GM12878 (cell line): ENCODE data around the gene GANAB. TPM values are rescaled to one million over a fixed set of nuclear protein-coding genes. Genes with fewer than 3 reads are reported as not detected.

Source experiments
- ETV6 ChIP-seq, 2 experiments: fragments of 450-650 bp in 1 of 2; IDR thresholded peaks in 1 of 2; conservative IDR thresholded peaks in 1 of 2; 2 replicates each; pipeline ENCODE4 v1.6.1; 2014; ENCODE audit warnings: antibody characterized with exemption in 1 of 2, borderline replicate concordance in 1 of 2, low read depth in 1 of 2, mild to moderate bottlenecking in 1 of 2, moderate library complexity in 1 of 2
- GABPA ChIP-seq: IDR thresholded peaks from 2 replicates; pipeline ENCODE4 v1.6.1; 2014; ENCODE audit warnings: antibody characterized with exemption, low read depth, mild to moderate bottlenecking, inconsistent platforms
- MTA2 ChIP-seq: fragments of 450-650 bp; IDR thresholded peaks from 2 replicates; pipeline ENCODE4 v1.6.1; 2016; ENCODE audit warnings: low read depth, mild to moderate bottlenecking, moderate library complexity
- MYB ChIP-seq: fragments of 150-350 bp; IDR thresholded peaks from 2 replicates; pipeline ENCODE4 v1.6.1; 2014; ENCODE audit warnings: mild to moderate bottlenecking, low read depth, low read length, borderline replicate concordance
- RELA ChIP-seq: fragments of 450-650 bp; IDR thresholded peaks from 2 replicates; pipeline ENCODE4 v1.8.0; 2014; ENCODE audit warnings: borderline replicate concordance; ENCODE audit not compliant: partially characterized antibody
- SREBF2 ChIP-seq: IDR thresholded peaks from 2 replicates; pipeline ENCODE4 v1.6.1; 2012; ENCODE audit warnings: mild to moderate bottlenecking, low read length
- polyA plus RNA-seq, 11 experiments: library from polyadenylated mRNA; depleted of rRNA in 4 of 11; unstranded in 6 of 11; stranded (reverse) in 5 of 11; fragments of >200 nt; fragmentation: Nextera tagmentation in 4 of 11; fragmentation: Illumina TruSeq in 1 of 11; extraction: Ambion mirVana in 4 of 11; extraction: Trizol in 1 of 11; gene quantifications; 1 replicate in 1 of 11; 2 replicates in 10 of 11; pipeline versions ENCODE4 v1.2.1 to v1.2.3, GENCODE V29; 2011 to 2016; ENCODE audit warnings: inconsistent platforms in 2 of 11, missing spikeins in 2 of 11, low read depth in 1 of 11
- total RNA-seq, 4 experiments: library from RNA; depleted of rRNA in 3 of 4; stranded (reverse); fragments of >200 nt in 3 of 4; fragmentation: Illumina TruSeq in 1 of 4; extraction: Trizol in 1 of 4; gene quantifications; 2 replicates each; pipeline versions ENCODE4 v1.2.1 to v1.2.3, GENCODE V29; 2013 to 2021
- TF ChIP-seq, protein P1 (sequence below): fragments of 450-650 bp; IDR thresholded peaks from 2 replicates; pipeline ENCODE4 v1.6.1; 2017; ENCODE audit warnings: mild to moderate bottlenecking
- TF ChIP-seq, protein P2 (sequence below): IDR thresholded peaks from 2 replicates; pipeline ENCODE4 v1.6.1; 2012; ENCODE audit warnings: low read depth, low read length, improper control_type of control experiment
- TF ChIP-seq, protein P3 (sequence below): IDR thresholded peaks from 2 replicates; pipeline ENCODE4 v1.6.1; 2011; ENCODE audit warnings: mild to moderate bottlenecking, low read depth, low read length, moderate library complexity; ENCODE audit not compliant: insufficient replicate concordance
- TF ChIP-seq, protein P4 (sequence below): IDR thresholded peaks from 2 replicates; pipeline ENCODE4 v1.6.1; 2012; ENCODE audit warnings: low read length, inconsistent platforms

Gene GANAB
- total and polyA plus RNA-seq, 10 of the 15 experiments (the other 5 are each of a cell fraction or from before 2014, with no cell fraction given), result 4.5 to 175 (median 102) TPM

DNA sequence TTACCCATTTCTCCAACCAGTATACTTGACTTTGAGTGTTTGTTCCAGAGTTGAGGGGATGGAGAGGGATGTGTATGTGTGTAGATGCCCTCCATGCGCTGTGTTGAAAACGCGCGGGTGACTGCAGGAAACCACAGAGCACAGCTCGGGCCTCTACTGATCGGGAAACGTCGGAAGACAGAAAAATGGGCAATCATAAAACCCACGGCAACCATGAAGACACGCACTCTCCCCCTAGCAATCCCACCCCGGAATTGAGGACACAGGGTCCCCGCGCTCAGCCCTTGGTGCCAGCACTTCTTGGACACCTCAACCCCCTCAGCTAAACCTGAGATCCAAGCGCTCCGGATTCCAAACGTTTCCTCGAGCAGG, 24.8 kb upstream of the GANAB start (continued):
- TF ChIP-seq, protein P1, sequence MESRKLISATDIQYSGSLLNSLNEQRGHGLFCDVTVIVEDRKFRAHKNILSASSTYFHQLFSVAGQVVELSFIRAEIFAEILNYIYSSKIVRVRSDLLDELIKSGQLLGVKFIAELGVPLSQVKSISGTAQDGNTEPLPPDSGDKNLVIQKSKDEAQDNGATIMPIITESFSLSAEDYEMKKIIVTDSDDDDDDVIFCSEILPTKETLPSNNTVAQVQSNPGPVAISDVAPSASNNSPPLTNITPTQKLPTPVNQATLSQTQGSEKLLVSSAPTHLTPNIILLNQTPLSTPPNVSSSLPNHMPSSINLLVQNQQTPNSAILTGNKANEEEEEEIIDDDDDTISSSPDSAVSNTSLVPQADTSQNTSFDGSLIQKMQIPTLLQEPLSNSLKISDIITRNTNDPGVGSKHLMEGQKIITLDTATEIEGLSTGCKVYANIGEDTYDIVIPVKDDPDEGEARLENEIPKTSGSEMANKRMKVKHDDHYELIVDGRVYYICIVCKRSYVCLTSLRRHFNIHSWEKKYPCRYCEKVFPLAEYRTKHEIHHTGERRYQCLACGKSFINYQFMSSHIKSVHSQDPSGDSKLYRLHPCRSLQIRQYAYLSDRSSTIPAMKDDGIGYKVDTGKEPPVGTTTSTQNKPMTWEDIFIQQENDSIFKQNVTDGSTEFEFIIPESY, result no peak
- no peak for TF ChIP-seq MTA2
- TF ChIP-seq, protein P2, sequence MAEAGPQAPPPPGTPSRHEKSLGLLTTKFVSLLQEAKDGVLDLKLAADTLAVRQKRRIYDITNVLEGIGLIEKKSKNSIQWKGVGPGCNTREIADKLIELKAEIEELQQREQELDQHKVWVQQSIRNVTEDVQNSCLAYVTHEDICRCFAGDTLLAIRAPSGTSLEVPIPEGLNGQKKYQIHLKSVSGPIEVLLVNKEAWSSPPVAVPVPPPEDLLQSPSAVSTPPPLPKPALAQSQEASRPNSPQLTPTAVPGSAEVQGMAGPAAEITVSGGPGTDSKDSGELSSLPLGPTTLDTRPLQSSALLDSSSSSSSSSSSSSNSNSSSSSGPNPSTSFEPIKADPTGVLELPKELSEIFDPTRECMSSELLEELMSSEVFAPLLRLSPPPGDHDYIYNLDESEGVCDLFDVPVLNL, result no peak
- TF ChIP-seq, protein P3, sequence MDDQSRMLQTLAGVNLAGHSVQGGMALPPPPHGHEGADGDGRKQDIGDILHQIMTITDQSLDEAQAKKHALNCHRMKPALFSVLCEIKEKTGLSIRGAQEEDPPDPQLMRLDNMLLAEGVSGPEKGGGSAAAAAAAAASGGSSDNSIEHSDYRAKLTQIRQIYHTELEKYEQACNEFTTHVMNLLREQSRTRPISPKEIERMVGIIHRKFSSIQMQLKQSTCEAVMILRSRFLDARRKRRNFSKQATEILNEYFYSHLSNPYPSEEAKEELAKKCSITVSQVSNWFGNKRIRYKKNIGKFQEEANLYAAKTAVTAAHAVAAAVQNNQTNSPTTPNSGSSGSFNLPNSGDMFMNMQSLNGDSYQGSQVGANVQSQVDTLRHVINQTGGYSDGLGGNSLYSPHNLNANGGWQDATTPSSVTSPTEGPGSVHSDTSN, result no peak
- TF ChIP-seq MYB, result no peak
- TF ChIP-seq GABPA, result no peak
- TF ChIP-seq RELA, result no peak
- TF ChIP-seq ETV6 (conservative IDR thresholded peaks at IDR 0.05 in 1 of 2, IDR thresholded peaks at IDR 0.05 in 1 of 2; ENCODE audit: borderline replicate concordance in 1 of 2, low read depth in 1 of 2), result no peak
- TF ChIP-seq, protein P4, sequence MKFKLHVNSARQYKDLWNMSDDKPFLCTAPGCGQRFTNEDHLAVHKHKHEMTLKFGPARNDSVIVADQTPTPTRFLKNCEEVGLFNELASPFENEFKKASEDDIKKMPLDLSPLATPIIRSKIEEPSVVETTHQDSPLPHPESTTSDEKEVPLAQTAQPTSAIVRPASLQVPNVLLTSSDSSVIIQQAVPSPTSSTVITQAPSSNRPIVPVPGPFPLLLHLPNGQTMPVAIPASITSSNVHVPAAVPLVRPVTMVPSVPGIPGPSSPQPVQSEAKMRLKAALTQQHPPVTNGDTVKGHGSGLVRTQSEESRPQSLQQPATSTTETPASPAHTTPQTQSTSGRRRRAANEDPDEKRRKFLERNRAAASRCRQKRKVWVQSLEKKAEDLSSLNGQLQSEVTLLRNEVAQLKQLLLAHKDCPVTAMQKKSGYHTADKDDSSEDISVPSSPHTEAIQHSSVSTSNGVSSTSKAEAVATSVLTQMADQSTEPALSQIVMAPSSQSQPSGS, result no peak
- no peak for TF ChIP-seq SREBF2
